T-cell (primary cell): Measurements from ENCODE around the gene CMTM6. TPM values are rescaled to one million over a fixed set of nuclear protein-coding genes. Genes with fewer than 3 reads are reported as not detected.

ENCODE experiments used
- ATAC-seq, 4 experiments: fragments of 200-7000 bp in 3 of 4; fragments of 150-1000 bp in 1 of 4; cut with Tn5 transposase; replicated peaks in 1 of 4; 1 replicate in 3 of 4; 2 replicates in 1 of 4; pipeline ENCODE4 v1.10.0; 2021; ENCODE audit warnings: moderate library complexity in 3 of 4, mild to moderate bottlenecking in 2 of 4, moderate number of reproducible peaks in 1 of 4
- CTCF ChIA-PET, 2 donors: fragments of 300-600 bp; sonication (Branson Sonifier 250); formaldehyde crosslinking; loops; one replicate each; lab custom pipeline; 2022; ENCODE audit warnings: antibody characterized with exemption in 2 of 2; lab: Charles Lee
- POLR2A ChIA-PET, 2 donors: fragments of 300-600 bp; sonication (Branson Sonifier 250); formaldehyde crosslinking; loops; one replicate each; lab custom pipeline; 2022; ENCODE audit warnings: antibody characterized with exemption in 2 of 2; lab: Charles Lee
- DNase-seq, 35 experiments: peaks; one replicate each; pipeline versions ENCODE4 v3.0.0 to v3.0.0-alpha.2; 2013 to 2023
- H3K27ac ChIP-seq: one replicate; pipeline ENCODE4 v1.5.1; 2013; ENCODE audit warnings: low read length
- H3K27me3 ChIP-seq, 2 experiments: replicated peaks in 1 of 2; 1 replicate in 1 of 2; 2 replicates in 1 of 2; pipeline versions ENCODE4 v1.6.1 to v1.7.0; 2013; ENCODE audit warnings: low read length in 1 of 2, mixed read lengths in 1 of 2; ENCODE audit not compliant: control insufficient read depth in 2 of 2, insufficient read depth in 2 of 2; ENCODE audit errors: extremely low read depth in 1 of 2
- H3K36me3 ChIP-seq, 2 donors: 1 replicate in 1 of 2; 2 replicates in 1 of 2; pipeline versions ENCODE4 v1.6.1 to v1.7.0; 2013; ENCODE audit warnings: low read length in 1 of 2; ENCODE audit not compliant: control insufficient read depth in 2 of 2, insufficient read depth in 1 of 2; ENCODE audit errors: extremely low read depth in 1 of 2
- H3K4me1 ChIP-seq, 2 experiments: 1 replicate in 1 of 2; 2 replicates in 1 of 2; pipeline versions ENCODE4 v1.6.1 to v1.7.0; 2013; ENCODE audit warnings: low read length in 2 of 2, mixed read lengths in 1 of 2; ENCODE audit not compliant: insufficient read depth in 2 of 2, control insufficient read depth in 1 of 2; ENCODE audit errors: extremely low read depth in 1 of 2
- H3K4me3 ChIP-seq, 2 donors: 1 replicate in 1 of 2; 2 replicates in 1 of 2; pipeline versions ENCODE4 v1.5.1 to v1.7.0; 2013; ENCODE audit warnings: mild to moderate bottlenecking in 2 of 2, low read length in 1 of 2, moderate library complexity in 1 of 2; ENCODE audit not compliant: control insufficient read depth in 1 of 2; ENCODE audit errors: extremely low read depth in 1 of 2
- H3K9me3 ChIP-seq: 2 replicates; pipeline ENCODE4 v1.7.0; 2013
- H3K27ac Mint-ChIP-seq, 2 donors: one replicate each; pipeline ENCODE4 v1.8.0; 2020 to 2021; ENCODE audit warnings: mild to moderate bottlenecking in 2 of 2, mixed read lengths in 2 of 2
- H3K27me3 Mint-ChIP-seq, 2 donors: one replicate each; pipeline ENCODE4 v1.8.0; 2021 to 2022; ENCODE audit warnings: mixed read lengths in 2 of 2
- H3K36me3 Mint-ChIP-seq: one replicate; pipeline ENCODE4 v1.8.0; 2021; ENCODE audit warnings: mixed read lengths
- H3K4me1 Mint-ChIP-seq, 3 donors: one replicate each; pipeline ENCODE4 v1.8.0; 2020 to 2022; ENCODE audit warnings: mixed read lengths in 3 of 3, mild to moderate bottlenecking in 1 of 3
- H3K4me3 Mint-ChIP-seq, 3 donors: one replicate each; pipeline ENCODE4 v1.8.0; 2020 to 2022; ENCODE audit warnings: mild to moderate bottlenecking in 3 of 3, mixed read lengths in 3 of 3, moderate library complexity in 3 of 3
- H3K9me3 Mint-ChIP-seq, 3 donors: one replicate each; pipeline ENCODE4 v1.8.0; 2020 to 2022; ENCODE audit warnings: mixed read lengths in 3 of 3
- WGBS: methylation state at CpG from one replicate; pipeline ENCODE4 v1.1.5; 2013; ENCODE audit warnings: missing lambda C conversion rate; ENCODE audit not compliant: insufficient coverage; 5-methylcytosine and 5-hydroxymethylcytosine counted together
- total RNA-seq, 35 experiments: library from RNA in 6 of 35; stranded (reverse) in 6 of 35; fragments of 120-200 nt in 1 of 35; gene quantifications; one replicate each; pipeline versions ENCODE4 v1.2.1 to v1.2.4 and lab custom pipeline; 2013 to 2026

CMTM6 gene
- total RNA-seq (10 to 100 TPM; 34.8 to 47.6 (median 40.4) TPM), total RNA-seq (lab: John Stamatoyannopoulos, UW) (70.6 to 281 (median 137) reads per million in 29 experiments)
- total RNA-seq (2013) = 64.1 TPM

DNA sequence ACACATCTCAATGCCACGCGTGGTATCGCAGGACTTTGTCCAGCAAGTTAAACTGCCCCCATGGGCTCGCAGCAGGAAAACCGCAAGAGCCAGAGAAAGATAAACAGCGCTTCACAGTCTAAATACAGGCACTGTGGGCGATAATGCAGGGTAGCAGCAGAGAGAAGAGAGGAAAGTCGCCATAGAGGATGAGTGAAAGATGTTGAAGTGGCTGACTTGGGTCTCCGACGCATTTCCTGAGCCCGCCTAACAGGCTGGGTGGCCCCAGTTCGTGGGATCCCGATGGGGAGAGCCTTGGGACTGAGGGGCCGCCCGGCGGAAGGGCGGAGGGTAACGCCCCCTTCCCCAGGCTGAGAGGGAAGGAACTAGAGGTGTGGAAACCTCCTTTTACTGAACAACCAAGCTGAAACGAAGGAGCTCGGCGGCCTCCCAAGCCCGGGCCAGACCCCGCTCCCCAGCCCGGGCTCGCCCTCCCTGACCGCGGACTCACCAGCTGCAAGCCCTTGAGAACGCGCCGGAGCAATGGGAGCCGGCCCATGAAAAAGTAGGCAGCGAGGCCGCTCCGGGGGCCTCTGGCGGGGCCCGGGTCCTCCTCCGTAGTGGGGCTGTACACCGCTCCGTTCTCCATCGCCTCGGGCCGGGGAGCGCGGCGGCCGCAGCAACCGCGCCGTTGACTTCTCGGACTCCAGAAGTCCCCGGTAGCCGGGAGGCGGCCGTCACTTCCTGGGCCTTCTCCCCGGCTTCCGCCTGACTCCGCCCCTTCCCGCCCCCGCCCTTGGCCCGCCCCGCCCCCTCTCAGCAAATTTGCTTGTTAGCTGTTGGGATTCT lies at the start of gene CMTM6:
TSS of gene CMTM6 (minus strand) at position 735 of the 828 bp plus-strand sequence. CDS start at position 628, 107 bp downstream.
- WGBS = under 1% methylated on average over 43 of the region's 61 CpGs
- Histone ChIP-seq H3K27me3 (no peaks in the 10 kb centered on the region), H3K4me1 (peaks cover 11 to 13% of the 10 kb centered on the region in 2 experiments), H3K27ac (peak within 1 kb of the TSS; percentile 95), H3K9me3 (no peaks in the 10 kb centered on the region), H3K4me3 (peak within 1 kb of the TSS; percentile 89 to 99), H3K36me3 (peaks cover 0 to 3% of the 10 kb centered on the region in 2 donors)
- H3K36me3 Mint-ChIP-seq = peaks cover 8% of the 10 kb centered on the region
- H3K27me3 Mint-ChIP-seq = no peaks in the 10 kb centered on the region
- DNase-seq (peak; percentile 47 to 85 (median 64)), ATAC-seq (peak; percentile 83 to 91 (median 85))
- peak within 1 kb of the TSS; percentile 93 to 96 for H3K27ac Mint-ChIP-seq
- H3K4me3 Mint-ChIP-seq = peak within 1 kb of the TSS; percentile 96 to 99 (median 99)
- ChIA-PET POLR2A (interaction anchor here in 1 of 2 donors (0.6 to 1.5 kb wide), 4 partner anchors 10 to 17 kb away, joined by 4 to 8 read pairs (median 4); no protein-coding TSS in a partner anchor), CTCF (interaction anchor here (0.6 to 1.4 kb wide), 5 partner anchors 18 to 127 kb away, joined by 3 to 5 read pairs (median 4); no protein-coding TSS in a partner anchor)
- H3K4me1 Mint-ChIP-seq = peaks cover 39 to 49% (median 46%) of the 10 kb centered on the region in 3 donors
- H3K9me3 Mint-ChIP-seq = no peaks in the 10 kb centered on the region

GRCh38 chr3:32552013-32552412 lies 49.4 kb upstream of the CMTM6 start:
- Mint-ChIP-seq H3K27ac (peak overlapping the region in 1 of 2 donors; percentile 7), H3K9me3 (no peaks in the 10 kb centered on the region), H3K27me3 (no peaks in the 10 kb centered on the region), H3K4me1 (peaks cover 50 to 69% (median 59%) of the 10 kb centered on the region in 3 donors), H3K4me3 (no peak overlapping the region), H3K36me3 (peaks cover 6% of the 10 kb centered on the region)
- H3K36me3 ChIP-seq = no peaks in the 10 kb centered on the region
- H3K4me3 ChIP-seq = no peak overlapping the region
- no peak overlapping the region for H3K27ac ChIP-seq
- ChIA-PET POLR2A (no interaction called here), CTCF (no interaction called here)
- H3K4me1 ChIP-seq = no peaks in the 10 kb centered on the region
- WGBS = 100% methylated on average over 1 of the region's 1 CpG
- H3K27me3 ChIP-seq = no peaks in the 10 kb centered on the region
- ATAC-seq (no peak), DNase-seq (no peak)
- H3K9me3 ChIP-seq = no peaks in the 10 kb centered on the region

DNA sequence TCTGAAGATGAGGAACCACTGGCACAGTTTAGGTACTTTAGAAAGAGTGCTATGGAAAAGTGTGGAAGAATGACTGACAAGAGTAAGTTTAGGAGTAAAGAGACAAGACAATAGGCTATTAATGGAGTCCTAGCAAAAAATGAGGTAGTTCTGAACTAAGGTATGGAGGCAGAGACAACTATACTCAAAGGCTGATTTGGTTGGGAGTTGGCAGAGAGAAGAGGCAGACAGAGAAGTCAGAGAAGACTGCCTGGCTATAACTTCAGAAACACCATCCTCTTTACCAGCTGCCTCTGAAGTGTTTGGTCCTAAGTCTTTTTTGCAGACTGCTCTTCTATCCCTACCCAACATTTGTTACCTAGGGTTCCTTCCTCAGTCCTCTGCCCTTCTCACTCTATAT lies 48.8 kb upstream of the CMTM6 start:
- no peaks in the 10 kb centered on the region for H3K27me3 Mint-ChIP-seq
- peaks cover 7% of the 10 kb centered on the region for H3K36me3 Mint-ChIP-seq
- H3K27ac ChIP-seq = no peak overlapping the region
- H3K36me3 ChIP-seq = no peaks in the 10 kb centered on the region
- DNase-seq (no peak), ATAC-seq (peak in 1 of 4 experiments; percentile 9)
- H3K9me3 Mint-ChIP-seq = no peaks in the 10 kb centered on the region
- CTCF ChIA-PET = interaction anchor here in 1 of 2 donors (0.5 kb wide), 1 partner anchor 60 kb away, joined by 3 read pairs; no protein-coding TSS in a partner anchor
- no peak overlapping the region for H3K4me3 ChIP-seq
- no peak overlapping the region for H3K4me3 Mint-ChIP-seq
- POLR2A ChIA-PET = interaction anchor here in 1 of 2 donors (0.7 kb wide), 1 partner anchor 1147 kb away, joined by 4 read pairs; no protein-coding TSS in a partner anchor
- no peaks in the 10 kb centered on the region for H3K9me3 ChIP-seq
- no peaks in the 10 kb centered on the region for H3K27me3 ChIP-seq
- peak overlapping the region in 1 of 2 donors; percentile 7 for H3K27ac Mint-ChIP-seq
- H3K4me1 ChIP-seq = no peaks in the 10 kb centered on the region
- H3K4me1 Mint-ChIP-seq = peaks cover 49 to 66% (median 56%) of the 10 kb centered on the region in 3 donors

GRCh38 chr3:32551087-32551486 lies 48.4 kb upstream of the CMTM6 start:
- Mint-ChIP-seq H3K27ac (no peak overlapping the region), H3K4me3 (no peak overlapping the region), H3K36me3 (peaks cover 9% of the 10 kb centered on the region), H3K9me3 (no peaks in the 10 kb centered on the region), H3K27me3 (no peaks in the 10 kb centered on the region), H3K4me1 (peaks cover 49 to 64% (median 54%) of the 10 kb centered on the region in 3 donors)
- Histone ChIP-seq H3K27me3 (no peaks in the 10 kb centered on the region), H3K36me3 (no peaks in the 10 kb centered on the region), H3K9me3 (no peaks in the 10 kb centered on the region), H3K4me3 (no peak overlapping the region), H3K4me1 (no peaks in the 10 kb centered on the region), H3K27ac (no peak overlapping the region)
- WGBS = no CpG with 5 or more reads among the region's 2 CpGs
- POLR2A ChIA-PET = interaction anchor here in 1 of 2 donors (0.7 to 1.2 kb wide), 2 partner anchors 19 to 1147 kb away, joined by 4 to 6 read pairs; no protein-coding TSS in a partner anchor
- DNase-seq (no peak), ATAC-seq (no peak)
- CTCF ChIA-PET = interaction anchor here in 1 of 2 donors (0.5 kb wide), 1 partner anchor 60 kb away, joined by 3 read pairs; no protein-coding TSS in a partner anchor

- Histone ChIP-seq H3K27ac (no peak overlapping the region), H3K36me3 (peaks cover 0 to 8% of the 10 kb centered on the region in 2 donors), H3K4me1 (no peaks in the 10 kb centered on the region), H3K27me3 (no peaks in the 10 kb centered on the region), H3K9me3 (no peaks in the 10 kb centered on the region), H3K4me3 (no peak overlapping the region)
- Mint-ChIP-seq H3K36me3 (peaks cover 29% of the 10 kb centered on the region), H3K27me3 (no peaks in the 10 kb centered on the region), H3K4me1 (peaks cover 21 to 31% (median 21%) of the 10 kb centered on the region in 3 donors), H3K4me3 (no peak overlapping the region), H3K9me3 (no peaks in the 10 kb centered on the region), H3K27ac (peak overlapping the region in 1 of 2 donors; percentile 44)
- POLR2A ChIA-PET = interaction anchor here in 1 of 2 donors (0.5 kb wide), 1 partner anchor 38 kb away, joined by 3 read pairs; no protein-coding TSS in a partner anchor
- ATAC-seq = no peak
- CTCF ChIA-PET = interaction anchor here (0.6 kb wide), 2 partner anchors 23 to 34 kb away, joined by 3 read pairs; no protein-coding TSS in a partner anchor
- no peak for DNase-seq
Measured at GRCh38 chr3:32545305-32545704, 42.7 kb upstream of the CMTM6 start.

GRCh38 chr3:32544894-32545293 lies 42.2 kb upstream of the CMTM6 start:
- Histone ChIP-seq H3K9me3 (no peaks in the 10 kb centered on the region), H3K4me3 (no peak overlapping the region), H3K36me3 (peaks cover 0 to 8% of the 10 kb centered on the region in 2 donors), H3K27ac (no peak overlapping the region), H3K27me3 (no peaks in the 10 kb centered on the region), H3K4me1 (no peaks in the 10 kb centered on the region)
- WGBS = 90% methylated on average over 1 of the region's 2 CpGs
- Mint-ChIP-seq H3K9me3 (no peaks in the 10 kb centered on the region), H3K4me3 (no peak overlapping the region), H3K27ac (no peak overlapping the region), H3K4me1 (peaks cover 21 to 29% (median 21%) of the 10 kb centered on the region in 3 donors), H3K27me3 (no peaks in the 10 kb centered on the region), H3K36me3 (peaks cover 29% of the 10 kb centered on the region)
- DNase-seq (no peak), ATAC-seq (no peak)
- ChIA-PET CTCF (interaction anchor here (0.6 kb wide), 2 partner anchors 23 to 33 kb away, joined by 3 read pairs; no protein-coding TSS in a partner anchor), POLR2A (no interaction called here)
